ENCODE measurements around the gene USP34.

USP34 gene

GRCh38 chr2:61420991-61421544, 49.8 kb downstream of the USP34 start:
- TF ChIP-seq, protein P1, sequence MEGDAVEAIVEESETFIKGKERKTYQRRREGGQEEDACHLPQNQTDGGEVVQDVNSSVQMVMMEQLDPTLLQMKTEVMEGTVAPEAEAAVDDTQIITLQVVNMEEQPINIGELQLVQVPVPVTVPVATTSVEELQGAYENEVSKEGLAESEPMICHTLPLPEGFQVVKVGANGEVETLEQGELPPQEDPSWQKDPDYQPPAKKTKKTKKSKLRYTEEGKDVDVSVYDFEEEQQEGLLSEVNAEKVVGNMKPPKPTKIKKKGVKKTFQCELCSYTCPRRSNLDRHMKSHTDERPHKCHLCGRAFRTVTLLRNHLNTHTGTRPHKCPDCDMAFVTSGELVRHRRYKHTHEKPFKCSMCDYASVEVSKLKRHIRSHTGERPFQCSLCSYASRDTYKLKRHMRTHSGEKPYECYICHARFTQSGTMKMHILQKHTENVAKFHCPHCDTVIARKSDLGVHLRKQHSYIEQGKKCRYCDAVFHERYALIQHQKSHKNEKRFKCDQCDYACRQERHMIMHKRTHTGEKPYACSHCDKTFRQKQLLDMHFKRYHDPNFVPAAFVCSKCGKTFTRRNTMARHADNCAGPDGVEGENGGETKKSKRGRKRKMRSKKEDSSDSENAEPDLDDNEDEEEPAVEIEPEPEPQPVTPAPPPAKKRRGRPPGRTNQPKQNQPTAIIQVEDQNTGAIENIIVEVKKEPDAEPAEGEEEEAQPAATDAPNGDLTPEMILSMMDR (IDR thresholded peaks at IDR 0.05; ENCODE audit: low read length): no peak
- TF ChIP-seq EZH2phosphoT487 (IDR thresholded peaks at IDR 0.05; ENCODE audit: low read length): no peak
- no peak for TF ChIP-seq EZH2 (optimal IDR thresholded peaks at IDR 0.05; ENCODE audit: low read depth, low read length)
- H3K27ac ChIP-seq (ENCODE audit: low read length): no peak overlapping the region
- H2AFZ ChIP-seq (ENCODE audit: low read length): no peak overlapping the region
- no peak overlapping the region for H3K4me2 ChIP-seq (ENCODE audit: low read depth, low read length)
- peaks cover 85% of the 10 kb centered on the region for H3K79me2 ChIP-seq (ENCODE audit: low read length)
- no peak overlapping the region for H3K9ac ChIP-seq (ENCODE audit: low read length)
- H3K4me1 ChIP-seq (ENCODE audit: low read length): peaks cover 11% of the 10 kb centered on the region; the same call in 1 of the 2 replicates
- no peaks in the 10 kb centered on the region for H3K9me3 ChIP-seq (replicated peaks; ENCODE audit: insufficient read depth, low read length)
- H4K20me1 ChIP-seq (ENCODE audit: insufficient read depth, low read length): peaks cover 35% of the 10 kb centered on the region
- H3K27me3 ChIP-seq (replicated peaks; ENCODE audit: insufficient read depth, low read length): no peaks in the 10 kb centered on the region
- no peaks in the 10 kb centered on the region for H3K9me2 ChIP-seq (replicated peaks; ENCODE audit: insufficient read depth, low read length)
- H3K4me3 ChIP-seq (ENCODE audit: low read length): no peak overlapping the region
- no peak for DNase-seq
- no peaks in the 10 kb centered on the region for H3K36me3 ChIP-seq (replicated peaks; ENCODE audit: insufficient read depth, low read length)
- peaks cover 9% of the 10 kb centered on the region for H3F3A ChIP-seq (ENCODE audit: insufficient read depth, low read length)

- peaks cover 74% of the 10 kb centered on the region for H3K79me2 ChIP-seq (ENCODE audit: low read length)
- DNase-seq: no peak
- H3K4me2 ChIP-seq (ENCODE audit: low read depth, low read length): no peak overlapping the region
- H4K20me1 ChIP-seq (ENCODE audit: insufficient read depth, low read length): peaks cover 27% of the 10 kb centered on the region
- no peaks in the 10 kb centered on the region for H3K9me3 ChIP-seq (replicated peaks; ENCODE audit: insufficient read depth, low read length)
- no peaks in the 10 kb centered on the region for H3K27me3 ChIP-seq (replicated peaks; ENCODE audit: insufficient read depth, low read length)
- H3K4me1 ChIP-seq (ENCODE audit: low read length): peaks cover 6% of the 10 kb centered on the region; the same call in 1 of the 2 replicates
- no peak overlapping the region for H3K9ac ChIP-seq (ENCODE audit: low read length)
- H2AFZ ChIP-seq (ENCODE audit: low read length): no peak overlapping the region
- TF ChIP-seq EZH2phosphoT487 (IDR thresholded peaks at IDR 0.05; ENCODE audit: low read length): no peak
- no peak for TF ChIP-seq EZH2 (optimal IDR thresholded peaks at IDR 0.05; ENCODE audit: low read depth, low read length)
- TF ChIP-seq, protein P1 (IDR thresholded peaks at IDR 0.05; ENCODE audit: low read length): no peak
- H3F3A ChIP-seq (ENCODE audit: insufficient read depth, low read length): peaks cover 9% of the 10 kb centered on the region
- H3K4me3 ChIP-seq (ENCODE audit: low read length): no peak overlapping the region
- H3K27ac ChIP-seq (ENCODE audit: low read length): no peak overlapping the region
- no peaks in the 10 kb centered on the region for H3K36me3 ChIP-seq (replicated peaks; ENCODE audit: insufficient read depth, low read length)
- H3K9me2 ChIP-seq (replicated peaks; ENCODE audit: insufficient read depth, low read length): no peaks in the 10 kb centered on the region
These were observed 51.3 kb downstream of the USP34 start for GRCh38 chr2:61419570-61419969.

DNA sequence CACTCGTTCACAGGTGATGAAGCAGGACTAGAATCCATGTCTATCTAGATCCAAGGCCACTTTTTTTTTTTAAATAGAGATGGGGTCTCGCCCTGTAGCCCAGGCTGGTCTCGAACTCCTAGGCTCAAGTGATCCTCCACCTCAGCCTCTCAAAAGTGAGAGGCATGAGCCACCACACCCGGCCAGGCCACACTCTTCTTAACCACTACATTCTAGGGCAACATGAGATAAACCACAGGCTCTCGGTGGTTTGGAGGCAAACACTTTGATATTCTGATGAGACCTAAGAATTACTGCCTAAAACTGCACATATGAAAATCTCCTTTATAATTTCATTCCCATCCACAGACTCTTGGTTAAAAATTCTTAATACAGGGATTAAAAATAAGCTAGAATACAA, 51.8 kb downstream of the USP34 start:
- no peak overlapping the region for H3K4me2 ChIP-seq (ENCODE audit: low read depth, low read length)
- TF ChIP-seq, protein P1 (IDR thresholded peaks at IDR 0.05; ENCODE audit: low read length): no peak
- TF ChIP-seq EZH2 (optimal IDR thresholded peaks at IDR 0.05; ENCODE audit: low read depth, low read length): no peak
- TF ChIP-seq EZH2phosphoT487 (IDR thresholded peaks at IDR 0.05; ENCODE audit: low read length): no peak
- H3K9ac ChIP-seq (ENCODE audit: low read length): no peak overlapping the region
- no peak overlapping the region for H2AFZ ChIP-seq (ENCODE audit: low read length)
- H3K27me3 ChIP-seq (replicated peaks; ENCODE audit: insufficient read depth, low read length): no peaks in the 10 kb centered on the region
- H3K9me3 ChIP-seq (replicated peaks; ENCODE audit: insufficient read depth, low read length): no peaks in the 10 kb centered on the region
- H3K27ac ChIP-seq (ENCODE audit: low read length): no peak overlapping the region
- DNase-seq: peak; percentile 57
- H3K4me1 ChIP-seq (ENCODE audit: low read length): peaks cover 6% of the 10 kb centered on the region; the same call in 1 of the 2 replicates
- H3K4me3 ChIP-seq (ENCODE audit: low read length): no peak overlapping the region
- H3K79me2 ChIP-seq (ENCODE audit: low read length): peaks cover 70% of the 10 kb centered on the region
- H3K9me2 ChIP-seq (replicated peaks; ENCODE audit: insufficient read depth, low read length): no peaks in the 10 kb centered on the region
- peaks cover 9% of the 10 kb centered on the region for H3F3A ChIP-seq (ENCODE audit: insufficient read depth, low read length)
- H3K36me3 ChIP-seq (replicated peaks; ENCODE audit: insufficient read depth, low read length): no peaks in the 10 kb centered on the region
- H4K20me1 ChIP-seq (ENCODE audit: insufficient read depth, low read length): peaks cover 25% of the 10 kb centered on the region

Data from MM.1S (cell line).